ENCODE data around the gene BAIAP2L2. TPM values are rescaled to one million over a fixed set of nuclear protein-coding genes. Genes with fewer than 3 reads are reported as not detected.
A peak's percentile ranks its signal among the peaks of the same experiment; 100 is the strongest.

The BAIAP2L2 gene
- total RNA-seq, 3 donors from 2014 or later (not counting 1 experiment from before 2014, with no cell fraction given): 0.99 to 1.9 (median 1.2) TPM

- H3K9me3 ChIP-seq (ENCODE audit: control insufficient read depth, insufficient read depth, low read length): no peaks in the 10 kb centered on the region
- H3K27me3 ChIP-seq (ENCODE audit: control insufficient read depth, insufficient read depth, low read length): no peaks in the 10 kb centered on the region
- peak overlapping the region; percentile 99 for H3K27ac ChIP-seq (ENCODE audit: low read length)
- H3K27ac Mint-ChIP-seq: peak overlapping the region; percentile 92 to 96
- peak overlapping the region; percentile 77 for H3K4me3 Mint-ChIP-seq
- H3K36me3 ChIP-seq (ENCODE audit: control insufficient read depth, insufficient read depth, low read length): peaks cover 2% of the 10 kb centered on the region
- no peak for TF ChIP-seq CTCF (IDR thresholded peaks at IDR 0.05)
- ATAC-seq: peak; percentile 30 to 49 (median 48)
- intact Hi-C loops (cut with micrococcal nuclease): no loop called here
- no peaks in the 10 kb centered on the region for H3K27me3 Mint-ChIP-seq (ENCODE audit: low read depth in 2 of 2)
- peaks cover 56% of the 10 kb centered on the region for H3K4me1 ChIP-seq (ENCODE audit: control insufficient read depth, insufficient read depth, low read length)
- H3K4me1 Mint-ChIP-seq: peaks cover 18 to 44% of the 10 kb centered on the region in 2 donors
- peak; percentile 22 to 31 for DNase-seq
- H3K4me3 ChIP-seq (ENCODE audit: low read length): no peak overlapping the region
- H3K36me3 Mint-ChIP-seq: no peaks in the 10 kb centered on the region
- 70% methylated on average over 5 of the region's 5 CpGs for WGBS (ENCODE audit: insufficient coverage)
- H3K9me3 Mint-ChIP-seq: no peaks in the 10 kb centered on the region
Measured at GRCh38 chr22:38144025-38144405, 33.5 kb upstream of the BAIAP2L2 start.

- DNase-seq (no peak), ATAC-seq (no peak)
- Mint-ChIP-seq H3K27me3 (ENCODE audit: low read depth in 2 of 2) (no peaks in the 10 kb centered on the region), H3K27ac (peak overlapping the region; percentile 92 to 96), H3K4me1 (peaks cover 18 to 38% of the 10 kb centered on the region in 2 donors), H3K36me3 (no peaks in the 10 kb centered on the region), H3K9me3 (no peaks in the 10 kb centered on the region), H3K4me3 (peak overlapping the region; percentile 77)
- H3K36me3 ChIP-seq (ENCODE audit: control insufficient read depth, insufficient read depth, low read length): peaks cover 10% of the 10 kb centered on the region
- H3K4me1 ChIP-seq (ENCODE audit: control insufficient read depth, insufficient read depth, low read length): peaks cover 55% of the 10 kb centered on the region
- H3K27ac ChIP-seq (ENCODE audit: low read length): peak overlapping the region; percentile 99
- H3K4me3 ChIP-seq (ENCODE audit: low read length): peak overlapping the region; percentile 8
- H3K9me3 ChIP-seq (ENCODE audit: control insufficient read depth, insufficient read depth, low read length): no peaks in the 10 kb centered on the region
- no peak for TF ChIP-seq CTCF (IDR thresholded peaks at IDR 0.05)
- intact Hi-C loops (cut with micrococcal nuclease): loop anchor here (2.0 kb wide), 2 partner anchors 30 to 60 kb away; no protein-coding TSS in a partner anchor
- WGBS (ENCODE audit: insufficient coverage): 87% methylated on average over 5 of the region's 5 CpGs
- H3K27me3 ChIP-seq (ENCODE audit: control insufficient read depth, insufficient read depth, low read length): no peaks in the 10 kb centered on the region
Measured at GRCh38 chr22:38142606-38143005, 32.1 kb upstream of the BAIAP2L2 start.

GRCh38 chr22:38141217-38141973 lies 30.9 kb upstream of the BAIAP2L2 start:
- Mint-ChIP-seq H3K36me3 (no peaks in the 10 kb centered on the region), H3K27ac (peak overlapping the region; percentile 92 to 96), H3K9me3 (no peaks in the 10 kb centered on the region), H3K4me3 (peak overlapping the region; percentile 45), H3K27me3 (ENCODE audit: low read depth in 2 of 2) (no peaks in the 10 kb centered on the region), H3K4me1 (peaks cover 18 to 38% of the 10 kb centered on the region in 2 donors)
- DNase-seq (no peak), ATAC-seq (no peak)
- Histone ChIP-seq H3K9me3 (ENCODE audit: control insufficient read depth, insufficient read depth, low read length) (no peaks in the 10 kb centered on the region), H3K27ac (ENCODE audit: low read length) (peak overlapping the region; percentile 48), H3K4me1 (ENCODE audit: control insufficient read depth, insufficient read depth, low read length) (peaks cover 54% of the 10 kb centered on the region), H3K27me3 (ENCODE audit: control insufficient read depth, insufficient read depth, low read length) (no peaks in the 10 kb centered on the region), H3K4me3 (ENCODE audit: low read length) (no peak overlapping the region), H3K36me3 (ENCODE audit: control insufficient read depth, insufficient read depth, low read length) (peaks cover 12% of the 10 kb centered on the region)
- no peak for TF ChIP-seq CTCF (IDR thresholded peaks at IDR 0.05)
- WGBS (ENCODE audit: insufficient coverage): 93% methylated on average over 16 of the region's 16 CpGs
- intact Hi-C loops (cut with micrococcal nuclease): no loop called here
